Upper lobe of left lung (tissue), 4 donors: ENCODE data around the gene BMAL1.

Experiments
- POLR2A ChIP-seq, 4 donors: fragments of 450-650 bp; IDR thresholded peaks; one replicate each; pipeline ENCODE4 v1.5.1; 2016 to 2017; ENCODE audit warnings: antibody characterized with exemption in 4 of 4, mild to moderate bottlenecking in 2 of 4
- POLR2AphosphoS5 ChIP-seq, 2 donors: sonication (generic); formaldehyde crosslinking; IDR thresholded peaks; one replicate each; pipeline ENCODE4 v1.5.1; 2017; ENCODE audit warnings: antibody characterized with exemption in 2 of 2
- TF ChIP-seq, protein P1 (sequence below), 6 experiments: fragments of 450-650 bp in 4 of 6; fragments of 200-600 bp in 2 of 6; sonication (generic) in 2 of 6; IDR thresholded peaks; one replicate each; pipeline ENCODE4 v1.5.1; 2016 to 2019; ENCODE audit warnings: antibody characterized with exemption in 6 of 6

- TF ChIP-seq, protein P1, sequence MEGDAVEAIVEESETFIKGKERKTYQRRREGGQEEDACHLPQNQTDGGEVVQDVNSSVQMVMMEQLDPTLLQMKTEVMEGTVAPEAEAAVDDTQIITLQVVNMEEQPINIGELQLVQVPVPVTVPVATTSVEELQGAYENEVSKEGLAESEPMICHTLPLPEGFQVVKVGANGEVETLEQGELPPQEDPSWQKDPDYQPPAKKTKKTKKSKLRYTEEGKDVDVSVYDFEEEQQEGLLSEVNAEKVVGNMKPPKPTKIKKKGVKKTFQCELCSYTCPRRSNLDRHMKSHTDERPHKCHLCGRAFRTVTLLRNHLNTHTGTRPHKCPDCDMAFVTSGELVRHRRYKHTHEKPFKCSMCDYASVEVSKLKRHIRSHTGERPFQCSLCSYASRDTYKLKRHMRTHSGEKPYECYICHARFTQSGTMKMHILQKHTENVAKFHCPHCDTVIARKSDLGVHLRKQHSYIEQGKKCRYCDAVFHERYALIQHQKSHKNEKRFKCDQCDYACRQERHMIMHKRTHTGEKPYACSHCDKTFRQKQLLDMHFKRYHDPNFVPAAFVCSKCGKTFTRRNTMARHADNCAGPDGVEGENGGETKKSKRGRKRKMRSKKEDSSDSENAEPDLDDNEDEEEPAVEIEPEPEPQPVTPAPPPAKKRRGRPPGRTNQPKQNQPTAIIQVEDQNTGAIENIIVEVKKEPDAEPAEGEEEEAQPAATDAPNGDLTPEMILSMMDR (IDR thresholded peaks at IDR 0.05), result no peak
- no peak for TF ChIP-seq POLR2A (IDR thresholded peaks at IDR 0.05)
- TF ChIP-seq POLR2AphosphoS5 (IDR thresholded peaks at IDR 0.05), result no peak
These were observed 127.6 kb downstream of the BMAL1 start for GRCh38 chr11:13405220-13405619.
